Lower lobe of right lung (tissue), 2 donors: Measurements from ENCODE around the gene EHMT1. TPM values are rescaled to one million over a fixed set of nuclear protein-coding genes. Genes with fewer than 3 reads are reported as not detected.

Experiments used
- ATAC-seq, 2 donors: fragments of 200-7000 bp; cut with Tn5 transposase; one replicate each; pipeline ENCODE4 v1.9.1; 2020 to 2022; ENCODE audit warnings: mild to moderate bottlenecking in 2 of 2, moderate library complexity in 2 of 2
- DNase-seq: peaks from one replicate; pipeline ENCODE4 v3.0.0-alpha.2; 2020
- H3K27ac ChIP-seq: fragments of 200-600 bp; one replicate; pipeline ENCODE4 v1.8.0; 2022
- H3K27me3 ChIP-seq: fragments of 200-600 bp; one replicate; pipeline ENCODE4 v1.8.0; 2022; ENCODE audit warnings: low read depth
- H3K36me3 ChIP-seq: fragments of 200-600 bp; one replicate; pipeline ENCODE4 v1.8.0; 2022; ENCODE audit warnings: mild to moderate bottlenecking
- H3K4me1 ChIP-seq: fragments of 200-600 bp; one replicate; pipeline ENCODE4 v1.8.0; 2022
- H3K4me3 ChIP-seq: fragments of 200-600 bp; one replicate; pipeline ENCODE4 v1.8.0; 2022; ENCODE audit warnings: mild to moderate bottlenecking
- H3K9me3 ChIP-seq: fragments of 200-600 bp; one replicate; pipeline ENCODE4 v1.8.0; 2022
- CTCF ChIP-seq: fragments of 200-600 bp; IDR thresholded peaks from one replicate; pipeline ENCODE4 v1.8.0; 2022; ENCODE audit warnings: antibody characterized with exemption, mild to moderate bottlenecking
- intact Hi-C: fragments of 100-400 bp; cut with DNase I; formaldehyde crosslinking; loops from one replicate; pipeline ENCODE4 v1.11.0; 2022
- total RNA-seq: library from RNA; stranded (reverse); fragmentation: NEBNext Ultra II Directional; extraction: Animal tissue kit (Norgen Biotek cat#: 25700); gene quantifications from one replicate; pipeline ENCODE4 v1.2.1, GENCODE V29; 2021
- donor health status: DM: no; HTN: yes; CAD: no; lungs with severe emphysema.

EHMT1 gene
- total RNA-seq, 1 donor from 2014 or later: 73.5 TPM

- Histone ChIP-seq H3K4me3 (no peak overlapping the region), H3K4me1 (no peaks in the 10 kb centered on the region), H3K36me3 (peaks cover 66% of the 10 kb centered on the region), H3K9me3 (no peaks in the 10 kb centered on the region), H3K27ac (no peak overlapping the region), H3K27me3 (no peaks in the 10 kb centered on the region)
- ATAC-seq (no peak), DNase-seq (no peak)
- intact Hi-C loops: no loop called here
- TF ChIP-seq CTCF: no peak
Observed at GRCh38 chr9:137785704-137786161, 166.9 kb downstream of the EHMT1 start.

GRCh38 chr9:137786511-137786920, 167.7 kb downstream of the EHMT1 start:
- Histone ChIP-seq H3K4me3 (no peak overlapping the region), H3K36me3 (peaks cover 71% of the 10 kb centered on the region), H3K27ac (no peak overlapping the region), H3K9me3 (no peaks in the 10 kb centered on the region), H3K27me3 (no peaks in the 10 kb centered on the region), H3K4me1 (no peaks in the 10 kb centered on the region)
- no peak for DNase-seq
- TF ChIP-seq CTCF: no peak
- intact Hi-C loops: no loop called here
- ATAC-seq: no peak

GRCh38 chr9:137787381-137787780, 168.6 kb downstream of the EHMT1 start:
- H3K36me3 ChIP-seq: peaks cover 71% of the 10 kb centered on the region
- H3K9me3 ChIP-seq: no peaks in the 10 kb centered on the region
- intact Hi-C loops: no loop called here
- H3K27ac ChIP-seq: no peak overlapping the region
- H3K4me1 ChIP-seq: no peaks in the 10 kb centered on the region
- DNase-seq (no peak), ATAC-seq (no peak)
- no peaks in the 10 kb centered on the region for H3K27me3 ChIP-seq
- TF ChIP-seq CTCF: no peak
- no peak overlapping the region for H3K4me3 ChIP-seq

- peak overlapping the region; percentile 65 for H3K27ac ChIP-seq
- TF ChIP-seq CTCF: no peak
- H3K4me1 ChIP-seq: no peaks in the 10 kb centered on the region
- DNase-seq (no peak), ATAC-seq (peak; percentile 10 to 17)
- H3K27me3 ChIP-seq: no peaks in the 10 kb centered on the region
- H3K9me3 ChIP-seq: no peaks in the 10 kb centered on the region
- intact Hi-C loops: no loop called here
- peak overlapping the region; percentile 29 for H3K4me3 ChIP-seq
- peaks cover 71% of the 10 kb centered on the region for H3K36me3 ChIP-seq
Observed at GRCh38 chr9:137787786-137788505, 169.1 kb downstream of the EHMT1 start.

- Histone ChIP-seq H3K4me3 (peak overlapping the region; percentile 29), H3K36me3 (peaks cover 71% of the 10 kb centered on the region), H3K27ac (peak overlapping the region; percentile 65), H3K4me1 (no peaks in the 10 kb centered on the region), H3K27me3 (no peaks in the 10 kb centered on the region), H3K9me3 (no peaks in the 10 kb centered on the region)
- ATAC-seq (peak; percentile 43 to 66), DNase-seq (no peak)
- intact Hi-C loops: no loop called here
- TF ChIP-seq CTCF: no peak
Observed at GRCh38 chr9:137788561-137789294, 169.9 kb downstream of the EHMT1 start.
